Liver (tissue), 9 donors: ENCODE measurements around the gene NPS. TPM values are rescaled to one million over a fixed set of nuclear protein-coding genes. Genes with fewer than 3 reads are reported as not detected.
A peak's percentile ranks its signal among the peaks of the same experiment; 100 is the strongest.

ENCODE experiments used
- DNase-seq: peaks from one replicate; pipeline ENCODE4 v3.0.0-alpha.2; 2017; ENCODE audit warnings: low spot score
- H3K27ac ChIP-seq, 2 donors: one replicate each; pipeline ENCODE4 v1.7.0; 2013; ENCODE audit warnings: inconsistent platforms in 2 of 2, low read length in 2 of 2, control low read depth in 1 of 2, low read depth in 1 of 2, mild to moderate bottlenecking in 1 of 2
- H3K27me3 ChIP-seq, 4 donors: one replicate each; pipeline versions ENCODE4 v1.6.1 to v1.7.0; 2013; ENCODE audit warnings: low read length in 3 of 4, inconsistent platforms in 1 of 4, mild to moderate bottlenecking in 1 of 4, moderate library complexity in 1 of 4; ENCODE audit not compliant: control insufficient read depth in 4 of 4, insufficient read depth in 4 of 4
- H3K36me3 ChIP-seq, 4 donors: one replicate each; pipeline versions ENCODE4 v1.6.1 to v1.7.0; 2013; ENCODE audit warnings: low read length in 3 of 4, mild to moderate bottlenecking in 3 of 4, low read depth in 1 of 4, moderate library complexity in 1 of 4; ENCODE audit not compliant: control insufficient read depth in 4 of 4, insufficient read depth in 3 of 4
- H3K4me1 ChIP-seq, 4 donors: one replicate each; pipeline versions ENCODE4 v1.6.1 to v1.7.0; 2013; ENCODE audit warnings: low read length in 3 of 4, mild to moderate bottlenecking in 3 of 4, moderate library complexity in 1 of 4; ENCODE audit not compliant: control insufficient read depth in 4 of 4, insufficient read depth in 4 of 4
- H3K4me3 ChIP-seq, 3 donors: one replicate each; pipeline versions ENCODE4 v1.6.1 to v1.7.0; 2013; ENCODE audit warnings: low read length in 3 of 3, control low read depth in 1 of 3, low read depth in 1 of 3, mild to moderate bottlenecking in 1 of 3
- H3K9ac ChIP-seq, 2 donors: one replicate each; pipeline ENCODE4 v1.7.0; 2013; ENCODE audit warnings: low read length in 2 of 2, mild to moderate bottlenecking in 2 of 2, moderate library complexity in 2 of 2, control low read depth in 1 of 2, low read depth in 1 of 2
- H3K9me3 ChIP-seq, 4 donors: one replicate each; pipeline versions ENCODE4 v1.6.1 to v1.7.0; 2013; ENCODE audit warnings: low read length in 3 of 4; ENCODE audit not compliant: control insufficient read depth in 4 of 4
- ATF3 ChIP-seq: IDR thresholded peaks from 2 replicates; pipeline ENCODE4 v1.6.1; 2016; ENCODE audit warnings: antibody characterized with exemption
- CTCF ChIP-seq: fragments of 150-350 bp; IDR thresholded peaks from 2 replicates; pipeline ENCODE4 v1.5.1; 2017; ENCODE audit warnings: improper control_type of control experiment, low read depth, low read length; ENCODE audit not compliant: missing input control
- EGR1 ChIP-seq, 2 donors: IDR thresholded peaks; 2 replicates each; pipeline ENCODE4 v1.6.1; 2016 to 2018; ENCODE audit warnings: antibody characterized with exemption in 2 of 2, low read depth in 2 of 2
- FOXA1 ChIP-seq: IDR thresholded peaks from 2 replicates; pipeline ENCODE4 v1.6.1; 2016; ENCODE audit warnings: antibody characterized with exemption
- FOXA2 ChIP-seq: IDR thresholded peaks from 2 replicates; pipeline ENCODE4 v1.6.1; 2016; ENCODE audit warnings: antibody characterized with exemption
- GABPA ChIP-seq, 2 donors: IDR thresholded peaks in 1 of 2; conservative IDR thresholded peaks in 1 of 2; 2 replicates each; pipeline ENCODE4 v1.6.1; 2016; ENCODE audit warnings: antibody characterized with exemption in 2 of 2, mild to moderate bottlenecking in 1 of 2, moderate library complexity in 1 of 2
- HNF4A ChIP-seq, 2 donors: conservative IDR thresholded peaks; 2 replicates each; pipeline ENCODE4 v1.6.1; 2016; ENCODE audit warnings: antibody characterized with exemption in 2 of 2, mild to moderate bottlenecking in 2 of 2
- HNF4G ChIP-seq: IDR thresholded peaks from 2 replicates; pipeline ENCODE4 v1.6.1; 2016; ENCODE audit warnings: antibody characterized with exemption
- JUND ChIP-seq, 2 donors: IDR thresholded peaks; 2 replicates each; pipeline ENCODE4 v1.6.1; 2016; ENCODE audit warnings: antibody characterized with exemption in 2 of 2
- MAX ChIP-seq: IDR thresholded peaks from 2 replicates; pipeline ENCODE4 v1.6.1; 2016; ENCODE audit warnings: antibody characterized with exemption
- NR2F2 ChIP-seq: IDR thresholded peaks from 2 replicates; pipeline ENCODE4 v1.6.1; 2016; ENCODE audit warnings: antibody characterized with exemption
- REST ChIP-seq: IDR thresholded peaks from 2 replicates; pipeline ENCODE4 v1.6.1; 2016; ENCODE audit warnings: antibody characterized with exemption, mild to moderate bottlenecking
- RXRA ChIP-seq, 2 donors: IDR thresholded peaks; 2 replicates each; pipeline ENCODE4 v1.6.1; 2017 to 2018; ENCODE audit warnings: antibody characterized with exemption in 2 of 2, mild to moderate bottlenecking in 1 of 2
- SP1 ChIP-seq: IDR thresholded peaks from 2 replicates; pipeline ENCODE4 v1.6.1; 2018; ENCODE audit warnings: antibody characterized with exemption, mild to moderate bottlenecking
- TAF1 ChIP-seq: conservative IDR thresholded peaks from 2 replicates; pipeline ENCODE4 v1.6.1; 2016; ENCODE audit warnings: antibody characterized with exemption, mild to moderate bottlenecking
- YY1 ChIP-seq: IDR thresholded peaks from 2 replicates; pipeline ENCODE4 v1.6.1; 2016; ENCODE audit warnings: antibody characterized with exemption, mild to moderate bottlenecking
- ZBTB33 ChIP-seq: IDR thresholded peaks from 2 replicates; pipeline ENCODE4 v1.6.1; 2016; ENCODE audit warnings: antibody characterized with exemption
- WGBS: extraction: QIAGEN DNeasy Blood & Tissue Kit; methylation state at CpG from one replicate; pipeline ENCODE4 v1.1.7; 2013; 5-methylcytosine and 5-hydroxymethylcytosine counted together
- polyA plus RNA-seq, 2 donors: library from polyadenylated mRNA; stranded (reverse) in 1 of 2; unstranded in 1 of 2; fragments of 200-250 nt in 1 of 2; fragments of >200 nt in 1 of 2; fragmentation: Nextera tagmentation in 1 of 2; extraction: Ambion mirVana in 1 of 2; gene quantifications; one replicate each; pipeline versions ENCODE4 v1.2.1 to v1.2.3, GENCODE V29; 2013 to 2015
- total RNA-seq, 2 donors: library from RNA; depleted of rRNA; stranded (reverse); fragments of >200 nt; gene quantifications; one replicate each; pipeline ENCODE4 v1.2.3, GENCODE V29; 2014
- donor health status: healthy.
- donor health status: healthy.
- donor health status: healthy.
- donor health status: healthy.
- donor health status: healthy.

NPS gene
- total and polyA plus RNA-seq, 4 donors: not detected

GRCh38 chr10:127592586-127592985 lies 43.5 kb downstream of the NPS start:
- no peaks in the 10 kb centered on the region for H3K4me1 ChIP-seq
- H3K9ac ChIP-seq: no peak overlapping the region
- H3K4me3 ChIP-seq: no peak overlapping the region
- H3K36me3 ChIP-seq: no peaks in the 10 kb centered on the region
- WGBS: 67% methylated on average over 7 of the region's 7 CpGs
- DNase-seq: no peak
- no peaks in the 10 kb centered on the region for H3K9me3 ChIP-seq
- H3K27ac ChIP-seq: no peak overlapping the region
- H3K27me3 ChIP-seq: peaks cover 0 to 3% (median 0%) of the 10 kb centered on the region in 4 donors
- no peak for TF ChIP-seq FOXA1
- TF ChIP-seq NR2F2: no peak
- TF ChIP-seq GABPA (IDR thresholded peaks at IDR 0.05 in 1 of 2, conservative IDR thresholded peaks at IDR 0.05 in 1 of 2): no peak
- TF ChIP-seq ZBTB33: no peak
- no peak for TF ChIP-seq MAX
- no peak for TF ChIP-seq JUND (IDR thresholded peaks at IDR 0.05)
- no peak for TF ChIP-seq SP1
- TF ChIP-seq HNF4A (conservative IDR thresholded peaks at IDR 0.05): no peak
- TF ChIP-seq EGR1 (IDR thresholded peaks at IDR 0.05; ENCODE audit: low read depth in 2 of 2): no peak
- no peak for TF ChIP-seq ATF3
- no peak for TF ChIP-seq RXRA (IDR thresholded peaks at IDR 0.05)
- TF ChIP-seq CTCF: no peak
- no peak for TF ChIP-seq FOXA2
- TF ChIP-seq TAF1: no peak
- TF ChIP-seq YY1: no peak
- no peak for TF ChIP-seq HNF4G

- TF ChIP-seq REST (peak; percentile 88), SP1 (no peak)
- Histone ChIP-seq H3K36me3 (no peaks in the 10 kb centered on the region), H3K27ac (no peak overlapping the region), H3K4me3 (no peak overlapping the region), H3K9ac (no peak overlapping the region), H3K27me3 (peaks cover 0 to 5% (median 0%) of the 10 kb centered on the region in 4 donors), H3K9me3 (peaks cover 0 to 3% (median 0%) of the 10 kb centered on the region in 4 donors), H3K4me1 (no peaks in the 10 kb centered on the region)
- WGBS: 35% methylated on average over 11 of the region's 11 CpGs
- DNase-seq: no peak
Observed at GRCh38 chr10:127600479-127600878, 51.4 kb downstream of the NPS start.

Other genes with a start within 250 kb of the NPS start
- gene FOXI2, start 187.9 kb downstream of the NPS start, total RNA-seq: under 1 TPM in 1 of 2 donors, not detected in 1; under 0.01 TPM
- gene FOXI2, start 187.9 kb downstream of the NPS start, polyA plus RNA-seq: under 1 TPM in 1 of 2 donors, not detected in 1; 0.01 TPM